ELR (cell line): ENCODE measurements around the gene RBM18.

ENCODE experiments used
- DNase-seq: peaks from one replicate; pipeline ENCODE4 v3.0.0-alpha.2; 2015; ENCODE audit warnings: low read depth

Gene RBM18, protein sequence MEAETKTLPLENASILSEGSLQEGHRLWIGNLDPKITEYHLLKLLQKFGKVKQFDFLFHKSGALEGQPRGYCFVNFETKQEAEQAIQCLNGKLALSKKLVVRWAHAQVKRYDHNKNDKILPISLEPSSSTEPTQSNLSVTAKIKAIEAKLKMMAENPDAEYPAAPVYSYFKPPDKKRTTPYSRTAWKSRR

DNA sequence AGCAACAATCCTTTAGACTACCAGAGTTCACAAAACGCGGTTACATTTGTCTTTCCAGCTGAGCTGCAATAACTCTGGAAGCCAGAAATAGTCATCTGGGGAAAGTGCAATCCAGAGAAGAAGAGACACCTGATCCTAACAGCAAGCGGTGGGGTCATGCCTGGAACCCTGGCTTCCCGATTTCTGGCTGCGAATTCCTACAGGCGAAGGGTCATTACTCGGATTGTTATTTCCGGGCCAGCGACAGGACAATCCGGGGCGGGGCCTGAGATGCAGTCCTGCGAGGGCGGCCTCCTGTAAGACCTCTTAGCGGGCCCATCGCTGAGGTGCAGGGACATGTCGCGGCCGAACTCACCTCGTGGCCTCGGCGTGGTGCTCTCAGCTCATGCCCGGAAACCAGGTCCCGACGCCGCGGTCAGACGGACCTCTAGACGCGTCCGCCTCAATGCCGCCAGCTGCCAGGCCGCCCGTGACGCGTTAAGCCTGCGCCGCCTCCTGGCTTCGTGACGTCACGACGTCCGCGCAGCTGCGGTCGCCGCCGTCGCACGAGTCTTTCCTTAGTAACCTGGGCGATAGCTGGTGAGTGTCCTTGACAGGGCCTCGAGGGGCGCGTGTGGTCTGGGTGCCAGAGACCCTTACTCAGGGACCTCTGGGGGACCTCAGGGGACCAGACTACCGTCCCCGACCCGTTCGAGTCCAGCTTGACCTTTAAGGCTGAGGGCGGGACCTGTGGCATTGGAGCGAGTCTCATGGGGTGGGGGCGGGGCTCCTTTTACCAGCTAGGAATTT, at the start of gene RBM18, which contains the start of gene MRRF:
TSS of gene RBM18 (minus strand) at position 481 of the 789 bp plus-strand sequence. CDS start 3,348 bp downstream, outside the sequence.
TSS of gene MRRF (plus strand) at position 523 of the 789 bp plus-strand sequence. CDS start 6,010 bp downstream, outside the sequence.
- DNase-seq: peak; percentile 93

DNA sequence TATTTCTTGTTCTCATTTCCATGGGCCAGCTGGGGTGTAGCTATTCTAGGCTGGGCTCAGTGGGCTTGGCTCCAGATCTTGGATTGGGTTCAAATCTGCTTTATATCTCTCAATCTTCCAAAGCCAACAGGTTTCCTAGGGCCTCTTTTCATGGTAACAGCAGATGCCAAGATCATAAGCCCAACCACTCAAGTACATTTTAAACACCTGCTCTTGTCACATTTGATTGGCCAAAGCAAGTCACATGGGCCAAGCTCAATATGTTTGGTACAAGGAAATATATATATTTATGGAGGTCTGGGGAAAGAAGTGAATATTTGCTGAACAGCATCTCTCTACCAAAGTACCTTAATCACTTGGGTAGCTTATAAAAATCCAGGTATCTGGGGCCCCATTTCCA, 49.5 kb upstream of the RBM18 start:
- DNase-seq: no peak

DNA sequence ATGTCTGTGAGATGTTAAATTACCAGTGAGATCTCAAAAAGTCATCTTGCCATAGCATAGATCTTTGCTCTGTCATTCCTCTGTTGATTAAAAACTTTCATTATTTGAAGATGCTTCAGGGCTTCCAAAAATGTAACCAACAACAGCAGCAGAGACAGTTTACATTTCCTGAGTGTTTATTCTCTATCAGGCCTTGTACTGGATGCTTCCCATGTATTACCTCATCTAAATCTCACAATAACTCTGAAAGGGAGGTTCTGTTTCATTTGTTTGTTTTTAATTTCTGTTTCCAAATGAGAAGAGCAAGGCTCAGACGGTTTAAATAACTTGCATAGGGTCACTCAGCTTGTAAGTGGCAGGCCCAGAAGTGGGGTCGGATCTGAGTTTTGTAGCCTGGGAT, 45.2 kb upstream of the RBM18 start:
- DNase-seq: no peak

DNA sequence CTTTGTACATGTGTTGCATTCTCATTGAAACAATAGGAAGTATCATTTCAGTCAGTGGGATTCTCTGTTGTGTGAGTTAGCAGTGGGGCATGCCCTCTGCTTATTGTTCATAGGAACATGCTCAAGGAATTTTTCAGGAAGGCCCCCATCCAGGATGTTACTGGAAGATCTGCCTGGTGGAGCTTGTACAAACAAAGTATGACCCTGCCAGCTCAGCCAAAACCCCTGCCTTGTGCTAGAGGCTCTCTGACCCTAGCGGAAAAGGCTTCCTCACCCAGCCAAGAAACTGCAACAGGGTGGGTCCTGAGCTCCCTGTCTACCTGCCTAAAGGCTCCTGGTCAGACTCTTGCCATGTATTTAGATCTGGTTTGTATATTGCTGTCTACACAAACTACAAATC, 43.3 kb upstream of the RBM18 start:
- no peak for DNase-seq

DNA sequence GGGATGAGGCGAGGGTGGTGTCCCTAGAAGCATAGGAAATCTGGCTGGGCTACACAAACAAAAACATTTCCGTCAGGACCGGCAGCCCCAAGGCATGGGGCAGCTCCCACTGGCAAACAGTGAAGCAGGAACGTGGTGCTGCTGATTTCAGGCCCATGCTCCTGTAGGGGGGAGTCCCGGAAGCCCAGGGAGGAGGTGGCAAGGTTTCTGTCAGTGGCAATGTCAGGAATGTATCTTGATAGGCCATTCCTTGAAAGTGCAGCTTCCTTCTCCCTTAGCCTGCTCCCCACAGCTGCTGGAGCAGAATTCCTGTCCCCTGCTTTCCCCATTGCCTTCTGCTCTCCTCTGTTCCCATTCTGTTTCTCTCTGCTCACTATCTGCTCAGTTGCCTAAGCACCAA, 42.4 kb upstream of the RBM18 start:
- DNase-seq: no peak

DNA sequence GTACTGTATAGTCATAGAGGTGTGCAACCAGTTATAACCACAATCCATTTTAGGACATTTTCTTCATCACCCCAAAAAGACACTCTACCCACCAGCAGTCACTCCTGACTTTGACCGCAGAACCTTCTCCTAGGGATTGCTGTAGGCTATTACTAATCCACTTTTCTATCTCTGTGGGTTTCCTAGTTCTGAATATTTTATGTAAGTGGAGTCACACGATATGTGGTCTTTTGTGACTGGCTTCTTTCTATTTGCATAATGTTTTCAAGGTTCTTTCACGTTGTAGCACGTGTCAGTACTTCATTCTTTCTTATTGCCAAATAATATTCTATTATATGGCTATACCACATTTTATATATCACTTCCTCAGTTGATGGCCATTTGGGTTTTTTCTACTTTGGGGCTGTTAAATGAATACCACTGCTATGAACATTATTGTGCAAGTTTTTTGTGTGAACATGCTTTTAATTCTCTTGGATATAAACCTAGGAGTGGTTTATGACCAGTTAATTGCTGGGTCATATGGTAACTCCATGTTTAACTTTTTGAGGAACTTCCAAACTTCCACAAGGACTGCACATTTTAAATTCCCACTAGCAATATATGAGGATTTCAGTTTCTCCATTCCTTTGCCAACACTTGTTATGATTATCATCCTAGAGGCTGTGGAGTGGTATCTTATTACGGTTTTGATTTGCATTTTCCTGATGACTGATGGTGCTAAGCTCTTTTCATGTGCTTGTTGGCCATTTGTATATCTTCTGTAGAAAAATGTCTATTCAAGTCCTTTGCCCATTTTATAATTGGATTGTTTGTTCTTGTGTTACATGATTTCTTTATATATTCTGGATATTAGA, 37.8 kb upstream of the RBM18 start:
- DNase-seq: peak; percentile 16

DNA sequence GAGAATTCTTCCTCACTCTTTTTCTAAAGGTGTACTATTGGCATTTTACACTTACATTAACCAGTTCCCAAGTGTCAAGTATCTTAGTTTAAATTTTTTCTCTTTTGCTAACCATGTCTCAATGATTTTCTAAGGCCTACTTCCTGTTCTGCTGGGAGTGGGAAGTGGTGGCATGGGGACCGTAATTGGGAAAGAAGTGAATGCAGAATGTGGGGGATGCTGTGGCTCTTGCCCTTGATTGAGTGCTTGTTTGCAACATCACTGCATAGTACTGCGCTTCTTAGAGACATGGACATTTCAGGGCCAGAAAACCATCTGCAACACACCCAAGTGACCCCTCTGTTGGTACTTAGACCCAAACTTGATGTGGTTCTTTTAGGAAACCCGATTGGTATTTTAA, 32.9 kb upstream of the RBM18 start:
- no peak for DNase-seq

DNA sequence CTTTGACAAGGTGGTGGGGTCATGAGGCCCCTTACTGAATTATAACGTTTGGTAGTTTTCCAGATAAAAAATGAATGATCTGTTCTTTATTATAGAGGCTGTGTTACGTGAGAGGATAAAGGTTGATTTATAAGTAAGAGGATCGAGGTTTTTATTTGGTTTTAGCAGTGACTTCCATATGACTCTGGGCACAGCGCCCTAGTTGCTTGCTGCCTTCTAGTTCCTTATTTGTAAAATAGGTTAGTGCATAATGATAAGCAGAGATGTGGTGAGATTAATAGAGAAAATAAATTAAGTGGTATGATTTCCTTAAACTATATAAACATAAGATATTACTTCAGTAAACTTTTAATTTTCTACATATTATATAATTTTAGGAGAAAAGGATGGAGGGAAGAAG, 29.9 kb upstream of the RBM18 start:
- DNase-seq: no peak

DNA sequence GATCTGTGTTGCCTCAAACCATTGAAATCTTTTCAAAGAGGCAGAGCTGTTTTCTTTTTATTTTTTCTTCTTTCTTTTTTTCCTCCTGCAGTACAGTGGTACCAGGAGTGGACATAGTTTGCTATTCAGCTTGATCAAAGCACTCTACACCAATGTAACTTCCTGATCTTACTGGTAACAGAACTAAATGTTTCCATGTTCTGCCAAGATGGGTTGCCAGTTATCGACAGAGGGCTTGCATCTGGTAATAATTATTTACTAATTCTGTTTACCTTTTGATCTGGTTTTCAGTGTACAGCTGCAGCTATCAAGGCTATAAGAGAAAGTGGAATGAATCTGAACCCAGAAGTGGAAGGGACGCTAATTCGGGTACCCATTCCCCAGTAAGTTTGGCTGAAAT, 26.8 kb upstream of the RBM18 start:
- no peak for DNase-seq

DNA sequence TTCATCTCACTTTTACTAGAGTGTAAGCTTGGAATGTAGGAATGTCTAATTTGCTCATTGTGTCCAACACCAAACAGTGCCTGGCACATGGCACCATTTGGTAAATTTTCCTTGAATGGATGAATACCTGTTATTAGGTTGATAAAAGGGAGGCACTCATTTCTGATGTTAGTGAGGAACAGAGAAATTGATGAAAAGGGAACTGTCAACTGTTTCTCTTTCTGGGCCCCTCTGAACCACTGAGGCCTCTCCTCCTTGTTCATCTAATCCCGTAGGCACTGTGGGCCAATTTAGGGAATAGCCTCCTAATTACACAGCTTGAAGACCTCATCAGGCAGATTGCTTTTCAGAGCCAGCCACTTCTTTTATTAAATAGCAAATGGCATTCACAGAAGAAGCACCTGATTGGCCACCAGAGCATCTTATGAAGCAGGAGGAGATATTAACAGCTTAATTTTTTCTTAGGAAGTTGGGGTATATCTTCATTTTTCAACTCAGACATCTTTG, 22.6 kb upstream of the RBM18 start:
- no peak for DNase-seq

DNA sequence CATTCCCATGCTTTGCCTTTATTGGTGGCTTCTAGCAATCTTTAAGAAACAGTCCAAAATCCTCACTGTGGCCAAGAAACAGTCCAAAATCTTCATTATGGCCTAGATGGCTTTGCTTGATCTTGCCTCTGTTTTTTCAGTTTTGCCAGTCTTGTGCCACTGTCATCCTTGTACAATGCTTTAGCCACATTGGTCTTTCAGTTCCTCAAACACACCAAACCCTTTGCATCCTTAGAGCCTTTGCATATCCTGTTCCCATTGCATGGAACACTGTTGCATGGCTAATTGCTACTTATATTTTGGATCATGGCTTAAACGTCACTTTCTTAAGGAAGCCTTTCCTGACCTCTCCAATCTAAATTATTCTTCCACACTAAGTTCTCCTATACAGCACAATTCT, 22.1 kb upstream of the RBM18 start:
- DNase-seq: no peak

DNA sequence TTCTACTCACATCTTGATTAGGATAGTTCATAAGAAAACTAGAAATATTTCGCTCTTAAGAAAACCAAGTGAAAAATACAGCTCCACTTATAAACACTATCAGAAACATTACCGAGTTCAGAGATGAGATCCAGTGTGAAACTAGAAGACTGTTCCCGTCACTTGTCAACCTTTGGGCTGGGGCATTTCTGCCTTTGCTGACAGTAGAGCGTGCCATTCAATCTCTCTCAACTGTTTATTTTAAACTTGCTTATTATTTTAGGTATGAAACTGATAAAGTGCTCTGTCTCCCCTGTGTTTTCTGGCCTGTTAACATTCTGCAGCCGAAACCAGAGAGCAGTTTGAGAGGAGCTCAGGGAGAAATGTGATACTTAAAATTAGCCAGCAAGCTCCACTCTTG, 16.7 kb upstream of the RBM18 start:
- no peak for DNase-seq

DNA sequence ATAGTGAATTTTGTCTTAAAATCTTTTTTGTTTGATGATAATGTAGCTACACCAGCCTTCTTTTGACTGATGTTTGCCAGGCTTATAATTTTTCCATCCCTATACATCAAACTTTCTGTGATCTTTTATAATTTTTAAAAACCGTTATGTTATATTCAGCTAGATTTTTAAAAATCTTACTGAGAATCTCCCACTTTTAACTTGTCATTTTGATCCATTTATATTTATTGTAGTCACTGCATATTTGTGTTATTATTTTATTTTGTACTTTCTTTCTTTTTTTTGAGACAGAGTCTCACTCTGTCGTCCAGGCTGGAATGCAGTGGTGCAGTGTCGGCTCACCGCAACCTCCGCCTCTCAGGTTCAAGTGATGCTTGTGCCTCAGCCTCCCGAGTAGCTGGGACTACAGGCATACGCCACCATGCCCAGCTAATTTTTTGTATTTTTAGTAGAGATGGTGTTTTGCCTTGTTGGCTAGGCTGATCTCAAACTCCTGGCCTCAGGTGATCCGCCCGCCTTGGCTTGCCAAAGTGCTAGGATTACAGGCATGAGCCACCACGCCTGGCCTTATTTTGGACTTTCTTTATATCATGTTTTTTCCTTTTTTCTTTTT, 12.8 kb upstream of the RBM18 start:
- DNase-seq: no peak

DNA sequence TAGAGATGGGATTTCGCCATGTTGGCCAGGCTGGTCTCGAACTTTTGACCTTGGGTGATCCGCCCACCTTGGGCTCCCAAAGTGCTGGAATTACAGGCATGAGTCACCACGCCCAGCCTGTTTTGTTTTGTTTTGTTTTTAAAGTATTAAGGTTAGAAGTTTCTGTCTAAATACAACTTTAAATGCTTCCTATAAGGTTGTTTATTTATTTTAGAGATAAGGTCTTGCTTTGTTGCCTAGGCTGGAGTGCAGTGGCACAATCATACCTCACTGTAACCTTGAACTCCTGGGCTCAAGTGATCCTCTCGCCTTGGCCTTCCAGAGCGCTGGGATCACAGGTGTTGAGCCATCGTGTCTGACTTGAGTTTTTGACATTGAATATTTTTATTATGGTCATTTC, 11.5 kb upstream of the RBM18 start:
- no peak for DNase-seq

DNA sequence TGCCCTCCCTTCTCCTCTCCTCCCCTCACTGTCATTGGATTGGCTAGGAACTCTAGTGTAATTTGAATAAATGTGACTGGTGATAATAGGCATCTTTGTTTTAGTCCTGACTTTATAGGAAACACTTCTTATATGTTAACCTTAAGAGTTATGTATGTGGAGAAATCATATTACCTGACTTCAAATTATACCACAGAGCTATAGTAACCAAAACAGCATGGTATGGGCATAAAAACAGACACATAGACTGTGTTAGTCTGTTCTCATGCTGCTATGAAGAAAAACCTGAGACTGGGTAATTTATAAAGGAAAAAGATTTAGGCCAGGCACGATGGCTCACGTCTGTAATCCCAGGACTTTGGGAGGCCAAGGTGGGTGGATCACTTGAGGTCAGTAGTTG, 9.4 kb upstream of the RBM18 start:
- no peak for DNase-seq

DNA sequence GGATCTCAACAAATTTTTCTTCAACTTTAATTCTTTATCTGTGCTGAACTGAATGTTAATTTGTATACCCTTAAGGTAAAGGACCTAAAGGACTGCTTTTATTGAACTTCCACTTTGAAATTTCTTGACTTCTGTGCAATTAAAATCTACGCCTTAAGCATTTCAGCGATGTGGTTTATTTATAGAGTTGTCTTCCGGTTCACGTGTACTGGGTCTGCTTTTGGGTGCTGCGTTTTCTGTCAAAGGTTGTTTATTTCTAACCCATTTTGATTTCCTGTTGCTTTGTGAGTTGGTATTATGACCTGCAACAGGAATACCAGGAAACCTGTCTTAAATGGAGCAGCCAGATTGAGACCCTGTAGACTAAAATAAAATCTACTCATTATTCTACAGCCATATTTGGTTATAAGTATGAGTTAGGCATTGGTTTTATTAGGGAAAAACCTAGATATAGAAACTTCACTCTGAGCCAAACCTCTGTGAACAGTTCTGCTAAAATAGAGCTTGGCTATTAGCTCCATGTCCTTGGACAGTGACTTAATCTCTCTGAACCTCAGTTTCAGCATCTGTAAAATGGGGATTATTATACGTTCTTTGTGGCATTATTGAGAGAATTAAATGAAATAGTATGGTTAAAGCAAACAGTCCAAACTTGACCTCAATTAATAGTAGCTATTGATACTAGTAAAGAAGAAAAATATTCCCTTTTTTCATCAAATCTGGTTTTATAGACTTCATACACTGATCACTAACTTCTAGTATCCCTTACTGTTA, 3.6 kb upstream of the RBM18 start:
- DNase-seq: no peak

DNA sequence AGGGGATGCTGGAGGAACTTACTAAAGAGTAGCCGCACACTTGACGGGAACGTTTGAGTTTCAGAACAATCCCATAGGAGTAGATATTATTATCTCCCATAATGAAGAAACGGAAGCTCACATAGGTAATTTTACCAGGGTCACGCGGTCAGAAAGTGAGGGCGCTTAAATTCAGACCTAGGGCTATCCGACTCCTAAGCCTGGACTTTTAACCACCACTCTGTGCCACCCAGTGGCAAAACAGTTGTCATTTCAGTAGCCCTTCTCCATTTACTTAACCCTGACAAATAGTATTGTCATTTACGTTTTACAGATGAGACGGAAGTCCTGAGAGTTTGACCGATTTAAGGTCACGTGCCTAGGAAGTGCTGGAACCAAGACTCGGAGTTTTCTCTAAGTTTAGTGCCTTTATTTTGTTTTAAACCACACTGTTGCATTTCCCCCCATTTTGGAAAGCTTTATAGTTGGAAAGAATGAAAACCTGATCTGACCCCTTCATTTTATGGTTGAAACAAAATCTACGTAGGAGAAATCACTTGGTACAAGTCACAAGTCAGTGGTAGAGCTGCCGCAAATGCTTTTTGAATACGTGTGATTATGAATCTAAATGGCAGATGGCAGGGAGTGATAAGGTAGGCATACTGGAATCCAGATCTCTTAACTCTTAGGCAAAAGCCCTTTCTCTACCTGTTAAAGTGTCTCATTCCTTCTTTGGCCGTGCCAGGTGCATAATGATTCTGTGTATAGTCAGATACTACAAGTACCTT, 692 bp upstream of the RBM18 start:
- peak; percentile 52 for DNase-seq

DNA sequence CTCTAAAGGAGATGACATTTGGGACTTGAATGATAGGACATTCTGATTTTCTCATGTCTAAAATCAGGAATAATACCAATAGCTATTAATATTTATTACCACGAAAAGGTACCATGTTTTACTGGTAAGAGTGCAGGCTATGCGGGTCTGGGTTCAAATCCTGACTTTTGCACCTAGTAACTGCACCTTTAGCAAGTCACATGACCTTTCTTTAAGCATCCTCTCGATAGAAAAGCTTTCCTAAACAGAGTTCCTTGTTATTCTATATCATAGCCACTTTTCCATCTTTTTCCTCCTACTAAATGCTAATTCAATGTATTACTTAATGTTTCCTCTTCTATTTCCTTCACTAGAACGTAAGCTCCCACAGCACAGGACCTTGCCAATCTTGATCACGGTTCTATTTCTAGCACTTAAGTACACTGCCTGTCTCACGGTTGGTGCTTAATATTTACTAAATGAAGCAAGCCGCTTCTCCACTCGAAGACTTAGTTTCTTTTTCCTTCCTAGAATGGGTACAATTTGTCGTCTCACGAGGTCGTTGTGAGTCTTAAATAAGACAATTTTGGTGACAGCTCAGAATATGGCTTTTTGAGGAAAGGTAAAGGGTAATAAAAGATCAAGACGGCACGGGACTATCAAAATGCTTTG, 816 bp downstream of the RBM18 start:
- DNase-seq: peak; percentile 35

DNA sequence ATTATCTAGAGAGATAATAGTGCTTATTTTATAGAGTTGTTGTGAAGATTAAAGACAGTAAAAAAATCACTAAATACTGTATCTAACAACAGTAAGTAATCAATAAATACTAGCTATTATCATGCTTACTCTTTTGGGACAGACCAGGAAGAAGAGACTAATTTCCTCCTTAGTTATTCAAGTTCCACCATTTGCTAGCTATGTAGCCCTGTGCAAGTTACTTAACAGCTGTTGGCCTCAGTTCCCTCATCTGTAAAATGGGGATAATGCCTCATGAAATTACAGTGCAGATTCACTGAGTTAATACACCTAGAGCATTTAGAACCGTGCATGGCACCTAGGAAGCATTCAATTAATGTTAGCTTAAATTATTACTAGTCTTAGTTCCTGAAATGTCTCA, 2.6 kb downstream of the RBM18 start:
- no peak for DNase-seq

DNA sequence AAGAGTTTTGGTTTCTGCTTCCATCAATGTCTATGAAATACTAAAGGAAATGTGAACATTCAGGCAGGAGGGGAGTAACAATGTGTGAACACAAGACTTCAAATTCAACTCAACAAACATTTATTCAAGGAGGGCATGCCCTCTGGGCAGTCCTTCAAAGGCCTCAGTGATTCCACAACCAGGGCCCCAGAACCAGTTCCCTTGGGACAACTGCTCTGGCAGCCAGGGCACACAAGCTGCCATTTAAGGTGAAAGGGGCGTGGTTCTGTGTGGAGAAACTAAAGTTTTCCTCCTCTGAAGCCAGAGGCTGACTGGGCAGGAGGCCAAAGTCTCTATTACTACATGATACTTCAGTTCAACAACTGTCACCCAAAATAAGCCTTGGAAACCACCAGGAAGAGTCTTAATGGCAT, 3.2 kb downstream of the RBM18 start:
- peak; percentile 17 for DNase-seq
